Measurements from ENCODE around the gene LRRN2.

The LRRN2 gene

DNA sequence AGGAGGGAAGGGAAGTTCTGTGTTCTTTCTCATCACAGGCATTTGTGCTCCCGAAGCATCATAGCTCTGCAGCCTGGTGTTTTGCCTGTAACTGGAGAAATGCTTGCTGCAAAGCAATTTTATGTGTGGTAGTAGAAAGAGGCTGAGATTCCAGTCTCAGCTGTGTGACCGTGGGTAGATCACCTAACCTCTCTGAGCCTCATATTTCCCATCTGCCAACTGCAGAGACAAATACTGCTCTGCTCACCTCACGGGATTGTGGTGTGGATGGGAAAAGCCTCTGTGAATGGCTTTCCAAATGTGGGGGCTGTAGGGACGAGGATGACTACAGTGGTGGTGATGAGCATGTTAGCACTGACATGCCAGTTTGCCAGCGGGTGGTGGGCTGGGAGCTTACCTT lies 85.3 kb downstream of the LRRN2 start:
- no peak for DNase-seq (ENCODE audit: low spot score)

DNA sequence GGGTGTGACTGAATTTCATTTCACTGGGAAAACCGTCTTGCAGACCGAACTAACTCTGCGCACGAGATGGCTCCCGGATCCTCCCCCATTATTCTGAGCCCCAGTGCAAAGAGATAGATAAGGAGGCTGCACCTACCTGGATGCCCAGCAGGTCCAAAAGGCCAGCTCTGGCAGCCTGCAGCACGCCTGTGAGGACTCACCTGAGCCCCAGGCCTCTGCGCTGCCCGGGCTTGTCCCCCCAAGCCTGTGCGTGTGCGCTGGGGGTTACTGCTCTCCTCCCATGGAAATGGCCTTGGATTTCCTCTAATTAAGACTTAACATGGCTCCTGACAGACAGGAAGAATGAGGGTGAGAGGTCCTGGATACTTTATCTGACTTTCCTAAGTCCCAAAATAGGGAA lies 85.9 kb downstream of the LRRN2 start:
- no peak for DNase-seq (ENCODE audit: low spot score)

DNA sequence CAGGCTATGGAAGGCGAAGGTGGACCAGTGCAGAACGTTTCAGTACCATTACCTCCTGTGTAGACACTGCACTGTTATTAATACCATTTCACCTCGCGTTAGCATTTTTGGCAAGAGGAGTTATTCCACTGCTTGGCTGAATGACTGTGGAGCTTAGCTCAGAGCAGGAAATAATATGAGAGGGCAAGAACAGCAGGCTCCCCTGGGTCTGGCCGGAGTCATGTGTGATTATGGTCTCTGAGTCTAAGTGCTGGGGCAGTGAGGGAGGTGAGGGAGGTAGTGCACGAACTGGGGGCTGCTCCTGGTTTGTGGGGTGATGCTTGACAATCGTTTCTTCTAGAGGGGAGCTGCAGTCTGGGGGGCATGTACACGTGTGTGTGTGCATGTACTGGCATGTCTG lies 86.4 kb downstream of the LRRN2 start:
- no peak for DNase-seq (ENCODE audit: low spot score)

DNA sequence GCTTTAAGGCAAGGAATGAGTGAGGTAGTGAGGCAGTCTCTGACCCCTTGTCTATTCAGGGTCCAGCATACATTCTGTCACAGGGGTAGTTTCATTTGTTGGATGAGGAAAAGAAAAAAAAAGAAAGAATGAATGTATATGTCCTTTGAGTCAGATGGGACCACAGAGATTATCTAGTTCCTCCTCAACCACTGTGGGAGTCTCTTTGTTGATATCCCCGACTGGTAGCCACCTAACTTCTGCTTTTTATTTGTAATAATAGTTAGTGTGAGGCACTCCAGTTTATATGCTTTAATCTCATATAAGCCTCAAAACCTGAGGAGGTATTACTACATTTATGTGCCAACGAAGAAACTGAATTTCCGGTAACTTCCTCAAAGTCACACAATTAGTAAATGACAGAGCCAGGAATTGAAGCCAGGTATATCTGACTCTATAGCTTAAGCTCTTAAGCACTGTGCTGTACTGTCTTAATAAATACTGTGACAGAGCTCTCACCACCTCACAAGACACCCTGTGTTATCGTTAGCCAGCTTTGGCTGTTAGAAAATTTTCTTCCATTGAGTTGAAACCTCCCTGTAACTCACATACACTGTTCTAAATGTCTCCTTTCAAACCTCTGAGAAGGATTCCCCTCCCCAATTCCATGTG lies 87.1 kb downstream of the LRRN2 start:
- DNase-seq (ENCODE audit: low spot score), result no peak

DNA sequence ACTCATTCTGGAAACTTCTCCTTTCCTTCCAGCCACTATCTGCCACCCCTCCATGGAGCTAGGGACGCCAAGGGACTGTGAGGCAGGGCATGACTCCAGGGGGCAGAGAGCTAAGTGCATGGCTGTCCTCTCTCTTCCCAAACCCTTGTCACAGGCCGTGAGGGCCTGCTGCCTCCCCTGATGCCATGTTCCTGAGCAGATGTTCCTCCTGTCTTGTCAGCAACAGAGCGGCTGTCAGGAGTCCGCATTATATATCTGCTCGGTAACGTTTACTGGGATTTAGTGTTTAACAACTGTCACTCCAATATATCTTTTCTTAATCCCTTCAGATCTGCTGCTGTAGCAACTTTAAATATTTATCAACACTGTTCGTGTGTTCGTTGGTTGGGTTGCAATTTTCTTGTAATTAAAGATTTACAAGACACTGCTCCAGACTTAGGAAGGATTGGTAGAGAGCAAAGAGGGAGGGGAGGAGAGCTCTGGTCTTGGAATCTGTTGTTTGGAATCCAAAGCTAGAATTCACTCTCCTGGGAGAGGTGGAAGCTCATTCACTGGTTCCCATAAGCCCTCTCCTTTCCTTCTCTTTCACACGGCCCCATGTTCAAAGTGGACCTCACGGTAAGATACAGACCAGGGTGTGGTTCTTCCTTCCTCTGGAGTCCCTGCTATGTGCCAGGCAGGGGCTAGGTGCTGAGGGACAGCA lies 93.1 kb downstream of the LRRN2 start:
- DNase-seq (ENCODE audit: low spot score), result no peak

DNA sequence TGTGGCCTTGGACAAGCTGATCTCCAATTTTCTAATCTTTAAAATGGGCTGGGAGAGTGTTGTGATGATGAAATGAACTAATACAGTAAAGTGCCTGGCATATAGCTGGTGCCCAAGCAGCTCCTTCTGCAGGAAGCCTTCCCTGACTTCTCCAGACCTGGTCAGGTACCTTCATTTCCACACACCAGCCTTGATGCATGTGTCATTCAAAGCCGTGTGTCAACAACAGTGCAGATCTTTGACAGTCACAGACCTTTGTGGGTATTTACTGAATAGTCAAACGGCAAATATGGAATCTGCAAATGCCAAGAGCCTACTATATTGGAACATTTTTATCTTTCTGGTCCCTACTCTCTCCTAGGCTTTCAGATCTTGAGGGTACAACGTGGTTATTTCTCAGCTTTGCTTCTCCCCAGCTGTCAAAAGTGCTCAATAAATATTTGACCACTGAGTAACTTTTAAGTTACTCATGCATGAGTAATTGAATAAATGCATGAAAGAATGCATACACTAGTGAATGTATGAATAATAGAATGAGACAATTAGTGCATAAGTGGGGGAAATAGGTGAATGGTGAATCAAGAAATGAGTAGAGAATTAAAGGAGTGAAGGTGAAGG lies 94.0 kb downstream of the LRRN2 start:
- DNase-seq (ENCODE audit: low spot score), result no peak

DNA sequence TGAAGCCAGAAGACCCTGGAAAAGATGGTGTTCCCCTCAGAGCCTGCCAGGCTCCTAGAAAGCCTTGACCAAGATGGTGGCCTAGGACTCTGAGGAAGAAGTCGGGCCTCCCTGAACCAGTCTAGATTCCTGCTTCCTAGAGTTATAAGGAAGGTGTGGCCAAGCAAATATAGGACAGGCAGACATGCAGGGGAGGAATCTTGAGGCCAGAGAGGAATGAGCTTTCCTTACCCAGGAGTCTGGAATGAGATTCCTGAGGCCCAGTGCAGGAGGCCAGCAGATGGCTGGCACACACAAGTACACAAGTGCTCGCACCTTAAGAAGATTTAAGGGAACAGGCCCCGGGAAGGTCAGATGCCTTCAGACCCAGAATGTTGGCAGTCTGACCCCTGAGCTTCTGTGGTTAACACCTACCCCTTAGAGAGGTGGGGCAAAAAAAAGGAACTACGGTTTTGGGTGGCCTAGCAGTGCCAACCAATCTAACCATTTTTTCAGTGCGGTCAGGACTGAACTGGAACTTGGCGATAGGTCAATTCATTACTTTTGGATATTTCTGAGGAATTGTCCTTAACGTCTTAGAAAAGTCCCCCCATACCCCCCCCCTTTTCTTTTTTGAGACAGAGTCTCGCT lies 96.0 kb downstream of the LRRN2 start:
- no peak for DNase-seq (ENCODE audit: low spot score)

DNA sequence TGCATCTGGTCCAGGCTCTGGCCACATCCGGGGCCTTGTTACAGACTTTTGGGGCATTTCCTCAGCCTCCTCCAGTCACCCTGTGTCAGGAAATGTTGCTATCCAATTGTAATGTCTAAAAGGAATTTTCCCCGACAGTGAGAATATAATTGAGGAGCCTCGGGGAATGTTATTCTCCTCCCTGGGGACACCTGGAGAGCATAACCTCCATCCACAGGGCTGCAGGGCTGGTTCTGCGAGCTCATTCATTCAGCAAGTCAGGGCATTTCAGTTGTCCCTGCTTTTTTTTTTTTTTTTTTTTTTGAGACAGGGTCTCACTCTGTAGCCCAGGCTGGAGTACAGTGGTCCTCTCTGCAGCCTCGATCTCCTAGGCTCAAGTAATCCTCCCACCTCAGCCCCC lies 96.7 kb downstream of the LRRN2 start:
- no peak for DNase-seq (ENCODE audit: low spot score)

DNA sequence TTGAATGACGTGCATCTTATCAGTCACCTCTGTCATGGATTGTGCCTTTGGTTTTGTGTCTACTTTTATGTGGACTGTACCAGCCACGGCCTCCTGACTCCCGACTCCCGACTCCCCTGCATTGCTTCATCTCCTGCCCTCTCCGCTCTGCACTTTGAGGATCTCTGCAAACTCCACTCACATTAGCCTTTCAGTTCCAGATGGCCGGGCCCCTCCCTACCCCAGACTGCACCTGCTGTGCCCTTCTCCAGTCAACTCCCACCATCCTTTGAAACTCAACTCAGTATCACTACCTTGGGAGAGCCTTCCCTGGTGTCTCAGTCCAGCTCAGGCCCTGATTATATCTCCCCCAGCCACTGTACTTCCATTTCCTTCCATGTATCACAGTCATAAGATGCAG lies 97.9 kb downstream of the LRRN2 start:
- DNase-seq (ENCODE audit: low spot score), result no peak

DNA sequence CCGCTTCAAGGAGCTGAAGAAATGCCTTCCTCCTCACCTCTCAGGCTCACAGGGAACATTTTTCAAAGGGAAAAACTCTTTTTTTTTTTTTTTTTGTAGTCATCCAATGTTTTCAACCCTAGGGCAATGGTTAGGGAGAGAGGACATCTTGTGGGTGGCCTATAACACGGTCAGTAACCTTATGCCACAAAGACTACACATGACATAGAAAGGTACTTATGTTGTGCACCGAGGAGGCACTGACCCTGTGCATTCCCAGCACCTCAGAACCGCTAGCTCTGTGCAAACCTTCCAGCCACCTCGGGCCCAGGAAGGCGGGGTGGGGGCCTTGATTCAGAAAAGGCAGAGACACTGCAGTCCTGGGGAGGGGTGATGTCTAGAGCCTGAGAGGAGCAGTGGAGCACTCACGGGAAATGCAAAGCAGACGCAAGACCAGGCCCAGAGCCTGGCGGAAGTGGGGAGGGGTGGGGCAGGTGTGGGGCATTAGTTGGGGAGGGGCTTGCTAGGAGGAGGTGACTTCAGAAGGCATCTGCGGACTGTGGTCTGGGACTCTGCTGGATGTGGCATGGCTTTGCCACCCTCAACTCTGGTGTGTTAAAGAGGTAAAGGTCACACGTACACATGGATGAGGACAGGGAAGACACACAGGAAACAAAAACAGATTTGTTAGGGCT lies 100.7 kb downstream of the LRRN2 start:
- DNase-seq (ENCODE audit: low spot score), result no peak

DNA sequence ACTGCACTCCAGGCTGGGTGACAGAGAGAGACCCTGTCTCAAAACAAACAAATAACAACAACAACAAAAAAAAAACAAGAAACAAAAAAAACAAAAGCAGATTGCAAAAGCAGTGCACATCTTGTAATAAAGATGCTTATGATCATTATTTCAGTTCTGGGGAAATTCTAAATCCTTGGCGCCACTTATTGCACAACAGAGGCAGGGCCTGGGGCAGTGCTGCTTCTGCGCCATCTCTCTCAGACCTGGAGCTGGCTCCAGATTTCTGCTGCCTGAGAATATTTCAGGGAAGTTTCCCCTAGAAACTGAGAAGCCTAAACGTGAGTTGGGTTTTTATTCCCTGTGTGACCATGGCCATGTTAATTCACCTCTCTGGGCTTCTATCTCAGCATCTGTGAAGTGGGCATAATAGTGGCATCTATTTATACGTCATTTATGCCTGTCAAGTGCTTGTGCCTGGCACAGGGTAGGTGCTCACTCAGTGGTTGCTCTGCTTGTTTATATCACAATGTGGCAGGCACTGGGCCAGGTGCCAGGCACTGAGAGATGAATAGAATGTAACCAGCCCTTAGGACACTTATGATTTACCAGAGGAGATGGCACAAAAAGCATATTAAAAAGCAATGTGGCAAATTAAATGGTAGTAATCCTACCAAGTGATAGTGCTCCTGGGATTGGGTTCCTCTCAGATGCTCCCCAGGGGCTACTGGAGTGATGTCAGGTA lies 101.5 kb downstream of the LRRN2 start:
- no peak for DNase-seq (ENCODE audit: low spot score)

DNA sequence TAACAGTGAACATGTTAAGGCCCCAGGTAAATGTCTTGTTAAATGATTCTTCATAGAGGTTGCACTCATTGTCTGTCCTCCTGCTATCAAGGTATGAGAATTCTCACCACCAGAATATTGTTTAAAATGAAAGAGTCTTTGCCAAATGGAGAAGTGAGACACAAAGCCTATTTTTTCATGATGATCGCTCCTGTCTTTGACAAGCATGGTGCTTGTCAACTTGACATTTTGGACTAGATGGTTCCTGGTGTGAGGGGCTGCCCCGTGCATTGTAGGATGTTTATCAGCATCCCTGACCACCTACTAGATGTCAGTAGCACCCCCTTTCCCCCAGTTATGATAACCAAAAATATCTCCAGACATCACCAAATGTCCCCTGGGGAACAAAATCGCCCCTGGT lies 103.8 kb downstream of the LRRN2 start:
- no peak for DNase-seq (ENCODE audit: low spot score)

DNA sequence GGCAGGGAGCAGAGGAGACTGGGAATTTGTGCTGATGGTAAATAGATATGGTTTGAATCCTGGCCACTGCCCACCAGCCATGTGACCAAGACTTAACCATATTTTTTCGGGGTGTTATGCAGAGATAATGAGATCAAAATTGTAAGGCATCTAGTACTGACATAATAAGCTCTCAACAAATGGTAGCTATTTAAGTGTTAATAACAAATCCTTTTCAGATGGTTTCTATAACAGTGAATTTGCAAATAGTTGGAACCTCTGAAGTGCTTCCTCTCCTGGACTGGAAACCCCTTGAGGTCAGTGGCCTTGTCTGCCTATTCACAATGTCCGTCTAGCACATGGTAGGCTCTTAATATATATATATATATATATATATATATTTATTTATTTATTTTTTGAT lies 104.7 kb downstream of the LRRN2 start:
- no peak for DNase-seq (ENCODE audit: low spot score)

DNA sequence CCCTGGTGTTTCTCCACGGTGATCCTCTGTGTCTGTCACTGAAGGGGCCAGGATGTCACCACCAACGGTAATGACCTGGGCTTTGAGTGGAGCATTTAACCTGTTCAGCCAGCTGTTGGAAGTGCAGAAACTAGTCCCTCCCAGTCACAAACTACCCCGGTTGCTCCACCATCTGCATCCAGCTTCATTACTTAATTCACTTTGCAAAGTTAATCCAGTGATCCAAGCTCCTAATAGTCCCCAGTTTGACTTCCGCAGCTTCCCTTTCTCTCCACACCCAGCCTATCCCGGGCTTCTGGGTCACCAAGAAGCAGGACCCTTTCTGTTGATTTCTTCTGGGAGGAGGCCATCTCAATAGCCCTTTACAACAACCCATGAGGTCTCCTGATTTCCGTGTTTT lies 105.9 kb downstream of the LRRN2 start:
- no peak for DNase-seq (ENCODE audit: low spot score)

DNA sequence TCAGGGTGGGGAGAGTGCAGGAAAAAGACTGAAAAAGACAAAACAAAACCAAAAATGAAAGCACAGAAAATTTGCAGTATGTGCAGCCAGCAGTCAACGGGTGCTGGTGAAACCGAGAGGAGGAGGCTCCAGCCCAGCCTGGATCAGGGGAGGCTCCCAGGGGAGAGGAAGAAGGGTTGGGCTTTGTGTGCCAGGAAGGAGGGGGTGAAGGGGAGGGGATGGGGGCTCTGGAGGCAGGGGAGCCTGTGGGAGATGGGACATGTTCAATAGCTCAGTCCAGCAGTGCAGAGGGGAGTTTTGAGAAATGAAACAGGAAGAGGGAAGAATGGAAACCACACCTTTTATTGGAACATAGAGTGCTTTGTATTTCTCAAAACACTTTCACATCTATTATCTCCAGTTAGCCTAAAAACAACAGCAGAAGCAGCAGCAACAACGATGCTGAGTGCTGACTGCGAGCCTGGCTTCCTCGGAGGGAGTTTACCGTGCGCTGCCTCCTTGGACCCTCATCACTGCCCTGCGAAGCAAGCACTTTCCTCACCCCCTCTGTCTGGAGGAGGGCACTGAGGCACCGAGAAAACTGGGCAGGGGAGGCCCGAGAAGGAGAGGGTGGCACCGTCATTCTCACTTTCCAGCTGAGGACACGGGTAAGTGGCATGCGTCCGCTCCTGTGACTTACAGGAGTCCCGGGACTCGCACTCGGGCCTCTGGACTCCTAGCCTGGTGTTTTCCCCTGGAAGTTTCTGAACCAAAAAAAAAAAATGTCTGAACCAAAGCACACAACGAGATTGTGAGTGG lies 106.5 kb downstream of the LRRN2 start:
- peak; percentile 47 for DNase-seq (ENCODE audit: low spot score)

DNA sequence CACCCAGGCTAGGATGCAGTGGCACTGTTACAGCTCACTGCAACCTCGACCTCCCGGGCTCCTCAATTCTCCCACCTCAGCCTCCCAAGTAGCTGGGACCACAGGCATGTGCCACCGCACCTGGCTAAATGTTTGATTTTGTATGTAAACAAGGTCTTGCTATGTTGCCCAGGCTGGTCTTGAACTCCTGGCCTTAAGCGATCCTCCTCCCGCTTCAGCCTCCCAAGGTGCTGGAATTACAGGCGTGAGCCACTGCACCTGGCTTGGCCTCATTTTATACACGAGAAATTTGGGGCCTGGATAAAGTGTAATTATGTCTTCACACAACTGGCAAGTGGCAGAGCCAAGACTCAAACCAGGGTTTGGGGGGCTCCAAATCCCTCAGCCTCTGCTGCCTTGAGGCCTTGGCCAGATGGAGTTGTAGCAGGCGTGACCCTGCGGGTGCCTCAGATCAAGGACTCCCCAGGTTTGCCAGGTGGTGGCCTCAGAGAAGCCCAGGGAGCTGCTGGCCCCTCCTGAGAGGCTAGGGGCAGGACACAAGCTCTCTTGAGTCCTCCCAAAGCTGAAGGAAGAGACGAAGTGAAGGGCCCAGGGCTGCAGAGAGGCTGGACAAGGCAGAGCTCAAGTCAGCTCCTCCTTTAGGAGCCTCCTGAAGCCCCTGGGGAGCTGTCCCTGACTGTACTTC lies 107.6 kb downstream of the LRRN2 start:
- no peak for DNase-seq (ENCODE audit: low spot score)

DNA sequence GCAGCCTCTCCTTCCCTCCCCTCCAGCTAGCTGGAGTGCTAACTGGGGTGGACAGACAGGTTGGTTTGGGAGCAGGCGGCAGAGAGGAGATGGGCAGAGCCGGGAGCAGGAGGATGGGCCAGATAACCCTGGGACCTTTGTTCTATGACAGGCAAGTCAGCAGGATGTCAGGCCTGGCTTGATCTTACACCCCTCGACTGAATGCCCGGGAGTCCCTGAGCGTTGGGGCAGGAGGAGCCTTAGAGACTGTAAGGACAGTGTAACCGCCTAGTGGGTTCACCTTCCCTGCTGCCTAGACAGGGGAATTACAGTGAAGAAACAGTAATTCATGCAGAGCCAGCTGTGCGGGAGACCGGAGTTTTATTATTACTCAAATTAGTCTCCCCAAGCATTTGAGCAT lies 109.1 kb downstream of the LRRN2 start:
- no peak for DNase-seq (ENCODE audit: low spot score)

DNA sequence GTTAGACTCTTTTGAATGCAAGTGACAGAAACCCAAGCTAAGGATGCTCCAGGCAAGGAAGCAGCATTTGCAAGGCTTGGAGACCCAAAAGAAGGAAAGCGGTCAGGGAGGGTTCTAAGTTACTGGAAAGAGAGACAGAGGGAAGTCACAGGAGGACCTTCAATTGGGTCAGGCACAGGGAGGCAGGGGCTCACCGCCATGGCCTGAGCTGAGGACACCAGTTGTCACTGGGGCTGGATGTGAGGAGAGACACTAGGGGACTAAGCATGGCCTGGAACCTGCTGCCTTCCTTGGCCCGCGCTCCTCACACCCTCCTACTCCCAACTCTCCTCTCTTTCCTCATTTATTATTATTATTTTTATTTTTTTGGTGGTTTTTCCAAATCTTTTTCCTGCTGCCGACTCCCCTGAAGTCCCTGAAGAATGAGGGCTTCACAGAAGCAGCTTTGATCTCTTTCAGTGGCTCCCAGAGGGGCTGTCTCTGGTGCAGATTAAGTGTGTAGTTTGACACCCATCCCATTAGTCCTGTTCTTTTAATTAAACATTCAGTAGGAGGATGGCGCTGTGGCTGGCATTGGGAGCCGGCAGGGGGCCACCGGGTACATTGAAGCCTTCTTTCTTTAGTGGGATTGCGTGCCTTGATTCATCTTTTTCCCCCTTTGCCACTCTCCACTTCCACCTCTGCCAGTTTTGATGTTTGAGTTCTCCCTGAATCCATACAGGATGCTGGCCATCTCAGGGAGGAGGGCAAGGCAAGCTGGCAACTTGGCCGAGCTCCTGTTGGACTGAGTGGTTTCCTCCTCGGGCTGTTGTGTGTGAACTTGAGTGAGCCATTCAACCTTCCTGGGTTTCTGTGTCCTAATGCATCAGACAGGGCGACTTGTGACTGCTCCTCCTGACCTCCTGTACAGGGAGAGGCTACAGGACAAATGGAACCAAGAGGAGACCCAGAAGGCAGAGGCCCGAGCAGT lies 110.0 kb downstream of the LRRN2 start:
- no peak for DNase-seq (ENCODE audit: low spot score)

DNA sequence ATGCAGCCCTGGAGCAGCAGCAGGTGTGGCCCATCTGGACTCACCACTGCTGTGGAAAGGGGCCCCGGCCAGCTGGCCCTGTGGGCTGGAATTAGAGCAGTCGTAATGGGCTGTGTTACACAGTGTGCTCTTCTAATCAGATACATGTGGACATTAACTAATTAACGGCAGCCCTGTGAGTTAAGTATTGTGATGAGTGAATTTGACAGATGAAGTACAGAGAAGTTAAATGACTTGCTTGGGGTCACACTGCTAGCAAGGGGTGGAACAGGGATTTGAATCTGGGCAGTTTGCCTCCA lies 110.7 kb downstream of the LRRN2 start:
- no peak for DNase-seq (ENCODE audit: low spot score)

Measured in activated CD4-positive, alpha-beta T cell treated with anti-CD3 and anti-CD28 coated beads, Interleukin-2, Interleukin-4, amounts not matched to agents 100 ng/mL and 50 ng/mL, durations not matched to agents 16 hours and 8 hours (primary cell).